Measurements from ENCODE around the gene GTF2H2C. TPM values are rescaled to one million over a fixed set of nuclear protein-coding genes. Genes with fewer than 3 reads are reported as not detected.

GTF2H2C gene
- total and polyA plus RNA-seq, 2 donors (not counting 1 experiment from before 2014, with no cell fraction given), result 24.1 to 43.8 TPM

GRCh38 chr5:69516769-69517168, 43.2 kb upstream of the GTF2H2C start:
- Histone ChIP-seq H3K9me3 (ENCODE audit: control insufficient read depth, insufficient read depth, low read depth, low read length) (no peaks in the 10 kb centered on the region), H3K4me2 (ENCODE audit: extremely low read depth, insufficient read depth, low read length) (no peak overlapping the region), H3K9ac (ENCODE audit: insufficient read depth, low read length) (no peak overlapping the region), H4K20me1 (ENCODE audit: control insufficient read depth, extremely low read depth, insufficient read depth, low read length) (no peaks in the 10 kb centered on the region), H3K4me3 (replicated peaks in 1 of 4; ENCODE audit: control extremely low read depth in 1 of 4, insufficient read depth in 1 of 4, low read depth in 3 of 4, low read length in 4 of 4) (no peak overlapping the region), H3K36me3 (ENCODE audit: control insufficient read depth, insufficient read depth, low read length) (no peaks in the 10 kb centered on the region), H2AFZ (ENCODE audit: low read length) (no peak overlapping the region), H3K27me3 (ENCODE audit: control insufficient read depth, insufficient read depth, low read length) (no peaks in the 10 kb centered on the region), H3K79me2 (ENCODE audit: control insufficient read depth, insufficient read depth, low read length) (no peaks in the 10 kb centered on the region), H3K4me1 (ENCODE audit: control insufficient read depth, extremely low read depth, insufficient read depth, low read length) (peaks cover 3% of the 10 kb centered on the region), H3K27ac (ENCODE audit: insufficient read depth, low read length) (no peak overlapping the region)
- no peak for DNase-seq (ENCODE audit: low read depth in 2 of 2)
- TF ChIP-seq EZH2 (IDR thresholded peaks at IDR 0.05; ENCODE audit: low read length, missing control alignments), result no peak
- TF ChIP-seq CTCF (conservative IDR thresholded peaks at IDR 0.05 in 1 of 2, IDR thresholded peaks at IDR 0.05 in 1 of 2; ENCODE audit: low read depth in 1 of 2, low read length in 2 of 2), result no peak

- no peaks in the 10 kb centered on the region for H3K36me3 ChIP-seq (ENCODE audit: control insufficient read depth, insufficient read depth, low read length)
- no peaks in the 10 kb centered on the region for H3K9me3 ChIP-seq (ENCODE audit: control insufficient read depth, insufficient read depth, low read depth, low read length)
- H3K4me1 ChIP-seq (ENCODE audit: control insufficient read depth, extremely low read depth, insufficient read depth, low read length), result peaks cover 3% of the 10 kb centered on the region
- no peak overlapping the region for H3K4me3 ChIP-seq (replicated peaks in 1 of 4; ENCODE audit: control extremely low read depth in 1 of 4, insufficient read depth in 1 of 4, low read depth in 3 of 4, low read length in 4 of 4)
- no peak overlapping the region for H3K4me2 ChIP-seq (ENCODE audit: extremely low read depth, insufficient read depth, low read length)
- DNase-seq (ENCODE audit: low read depth in 2 of 2), result peak; percentile 59 to 73
- H3K79me2 ChIP-seq (ENCODE audit: control insufficient read depth, insufficient read depth, low read length), result no peaks in the 10 kb centered on the region
- H2AFZ ChIP-seq (ENCODE audit: low read length), result no peak overlapping the region
- H4K20me1 ChIP-seq (ENCODE audit: control insufficient read depth, extremely low read depth, insufficient read depth, low read length), result no peaks in the 10 kb centered on the region
- no peak overlapping the region for H3K27ac ChIP-seq (ENCODE audit: insufficient read depth, low read length)
- H3K27me3 ChIP-seq (ENCODE audit: control insufficient read depth, insufficient read depth, low read length), result no peaks in the 10 kb centered on the region
- no peak overlapping the region for H3K9ac ChIP-seq (ENCODE audit: insufficient read depth, low read length)
- TF ChIP-seq EZH2 (IDR thresholded peaks at IDR 0.05; ENCODE audit: low read length, missing control alignments), result no peak
- TF ChIP-seq CTCF (conservative IDR thresholded peaks at IDR 0.05 in 1 of 2, IDR thresholded peaks at IDR 0.05 in 1 of 2; ENCODE audit: low read depth in 1 of 2, low read length in 2 of 2), result no peak
Observed at GRCh38 chr5:69517763-69518212, 42.2 kb upstream of the GTF2H2C start.

- no peak overlapping the region for H3K4me3 ChIP-seq (replicated peaks in 1 of 4; ENCODE audit: control extremely low read depth in 1 of 4, insufficient read depth in 1 of 4, low read depth in 3 of 4, low read length in 4 of 4)
- H3K4me2 ChIP-seq (ENCODE audit: extremely low read depth, insufficient read depth, low read length), result no peak overlapping the region
- TF ChIP-seq CTCF (conservative IDR thresholded peaks at IDR 0.05 in 1 of 2, IDR thresholded peaks at IDR 0.05 in 1 of 2; ENCODE audit: low read depth in 1 of 2, low read length in 2 of 2), result no peak
- TF ChIP-seq EZH2 (IDR thresholded peaks at IDR 0.05; ENCODE audit: low read length, missing control alignments), result no peak
- no peak overlapping the region for H2AFZ ChIP-seq (ENCODE audit: low read length)
- no peaks in the 10 kb centered on the region for H3K4me1 ChIP-seq (ENCODE audit: control insufficient read depth, extremely low read depth, insufficient read depth, low read length)
- H4K20me1 ChIP-seq (ENCODE audit: control insufficient read depth, extremely low read depth, insufficient read depth, low read length), result no peaks in the 10 kb centered on the region
- no peaks in the 10 kb centered on the region for H3K27me3 ChIP-seq (ENCODE audit: control insufficient read depth, insufficient read depth, low read length)
- H3K9ac ChIP-seq (ENCODE audit: insufficient read depth, low read length), result no peak overlapping the region
- no peak overlapping the region for H3K27ac ChIP-seq (ENCODE audit: insufficient read depth, low read length)
- H3K9me3 ChIP-seq (ENCODE audit: control insufficient read depth, insufficient read depth, low read depth, low read length), result no peaks in the 10 kb centered on the region
- DNase-seq (ENCODE audit: low read depth in 2 of 2), result no peak
- H3K36me3 ChIP-seq (ENCODE audit: control insufficient read depth, insufficient read depth, low read length), result no peaks in the 10 kb centered on the region
- H3K79me2 ChIP-seq (ENCODE audit: control insufficient read depth, insufficient read depth, low read length), result no peaks in the 10 kb centered on the region
Observed at GRCh38 chr5:69519285-69519684, 40.7 kb upstream of the GTF2H2C start.
